ENCODE results near the gene STBD1.
A peak's percentile ranks its signal among the peaks of the same experiment; 100 is the strongest.

Gene STBD1

DNA sequence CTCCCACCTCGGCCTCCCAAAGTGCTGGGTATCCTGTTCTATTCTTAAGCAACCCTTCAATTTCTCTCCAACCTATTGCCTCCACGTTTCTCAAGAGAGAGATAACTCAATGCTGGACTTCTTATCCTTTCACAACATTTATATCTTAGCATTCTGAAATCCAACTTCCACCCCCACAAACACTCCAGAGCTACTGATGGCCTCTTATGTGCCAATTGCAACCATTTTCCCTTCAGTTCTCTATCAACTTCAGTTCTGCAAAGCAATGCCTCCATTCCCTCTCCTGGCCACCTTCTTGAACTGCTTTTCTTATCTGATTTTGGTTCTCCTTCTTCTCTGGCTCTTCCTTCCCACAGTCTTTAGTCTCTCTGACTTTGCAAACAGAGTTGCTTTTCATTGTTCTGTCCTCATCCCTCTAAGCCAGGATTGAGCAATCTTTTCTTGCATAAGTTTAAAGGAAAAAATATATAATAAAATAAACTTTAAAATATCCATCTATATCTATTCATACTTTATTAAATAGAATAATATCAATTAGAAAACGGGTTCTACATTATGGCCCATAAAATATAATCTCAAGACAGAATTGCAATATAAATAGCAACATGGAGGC lies 3.6 kb upstream of the STBD1 start:
- TF ChIP-seq, protein P1, sequence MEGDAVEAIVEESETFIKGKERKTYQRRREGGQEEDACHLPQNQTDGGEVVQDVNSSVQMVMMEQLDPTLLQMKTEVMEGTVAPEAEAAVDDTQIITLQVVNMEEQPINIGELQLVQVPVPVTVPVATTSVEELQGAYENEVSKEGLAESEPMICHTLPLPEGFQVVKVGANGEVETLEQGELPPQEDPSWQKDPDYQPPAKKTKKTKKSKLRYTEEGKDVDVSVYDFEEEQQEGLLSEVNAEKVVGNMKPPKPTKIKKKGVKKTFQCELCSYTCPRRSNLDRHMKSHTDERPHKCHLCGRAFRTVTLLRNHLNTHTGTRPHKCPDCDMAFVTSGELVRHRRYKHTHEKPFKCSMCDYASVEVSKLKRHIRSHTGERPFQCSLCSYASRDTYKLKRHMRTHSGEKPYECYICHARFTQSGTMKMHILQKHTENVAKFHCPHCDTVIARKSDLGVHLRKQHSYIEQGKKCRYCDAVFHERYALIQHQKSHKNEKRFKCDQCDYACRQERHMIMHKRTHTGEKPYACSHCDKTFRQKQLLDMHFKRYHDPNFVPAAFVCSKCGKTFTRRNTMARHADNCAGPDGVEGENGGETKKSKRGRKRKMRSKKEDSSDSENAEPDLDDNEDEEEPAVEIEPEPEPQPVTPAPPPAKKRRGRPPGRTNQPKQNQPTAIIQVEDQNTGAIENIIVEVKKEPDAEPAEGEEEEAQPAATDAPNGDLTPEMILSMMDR (conservative IDR thresholded peaks at IDR 0.05), result no peak
- H3K27ac ChIP-seq, result no peak overlapping the region

DNA sequence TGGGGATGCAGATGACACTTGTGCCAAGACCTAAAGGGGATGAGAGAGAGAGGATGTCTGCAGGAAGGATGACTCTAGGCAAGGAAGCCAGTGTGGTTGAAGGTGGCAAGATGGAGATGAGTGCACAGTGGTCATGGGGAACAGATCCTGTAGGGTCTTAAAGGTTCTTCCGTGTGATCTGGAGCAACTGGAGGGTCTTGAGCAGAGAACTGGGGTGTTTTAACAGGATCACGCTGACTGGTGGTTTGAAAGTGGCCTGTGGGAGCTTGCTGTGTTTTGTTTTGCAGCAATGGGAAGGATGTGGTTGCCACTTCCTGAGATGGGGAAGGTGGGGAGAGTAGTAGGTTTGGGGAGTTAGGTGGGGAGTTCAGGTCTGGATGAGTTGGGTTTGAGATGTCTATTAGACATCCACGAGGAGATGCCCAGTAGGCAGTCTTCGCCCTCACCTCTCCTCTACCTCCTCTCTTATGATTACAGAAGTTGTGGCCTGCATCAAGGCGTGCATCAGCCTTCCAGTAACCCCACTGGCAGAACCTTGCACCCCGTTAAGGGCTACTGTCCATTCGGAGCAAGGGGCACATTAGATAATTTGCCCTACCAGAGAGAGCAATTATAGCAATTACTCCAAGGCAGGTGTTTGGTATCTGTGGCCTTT lies 1.4 kb upstream of the STBD1 start:
- TF ChIP-seq, protein P1 (conservative IDR thresholded peaks at IDR 0.05), result no peak
- peak overlapping the region; percentile 93 for H3K27ac ChIP-seq

DNA sequence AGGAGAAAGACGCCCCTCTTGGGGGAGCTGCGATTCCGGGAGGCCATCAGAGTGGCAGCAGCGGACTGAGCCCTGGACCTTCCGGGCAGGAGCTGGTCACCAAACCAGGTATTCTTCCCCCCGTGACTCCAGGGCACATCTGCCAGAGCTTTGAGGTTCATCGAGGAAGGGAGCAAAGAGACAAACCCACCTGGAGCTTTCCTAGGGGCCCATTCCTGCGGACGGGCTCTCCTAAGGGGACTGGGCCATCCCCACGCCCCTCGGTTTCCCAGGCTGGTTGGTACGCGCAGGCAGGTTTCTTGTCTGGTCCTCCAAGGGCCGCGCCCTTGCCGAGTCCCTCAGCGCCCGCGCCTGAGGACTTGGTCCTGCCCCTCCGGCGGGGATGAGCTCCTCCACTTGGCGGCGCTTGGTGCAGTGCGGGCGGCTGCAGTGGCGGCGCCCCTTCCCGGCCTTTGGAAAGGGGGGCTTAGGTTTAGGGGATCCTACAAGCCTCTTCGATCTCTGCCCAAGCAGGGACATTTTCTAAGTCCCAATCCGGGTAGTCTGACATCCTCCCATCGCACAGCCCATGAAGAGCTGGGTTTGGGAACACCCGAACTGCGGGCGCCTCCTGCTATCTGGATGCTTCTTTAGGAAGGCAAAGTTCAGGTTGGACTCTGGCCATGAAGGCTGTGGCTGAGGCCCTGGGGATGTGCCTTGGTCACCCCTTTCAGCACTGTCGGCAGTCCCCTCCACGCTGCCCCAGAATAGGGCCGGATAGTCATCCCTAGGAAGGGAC lies 538 bp downstream of the STBD1 start:
- peak overlapping the region; percentile 93 for H3K27ac ChIP-seq

DNA sequence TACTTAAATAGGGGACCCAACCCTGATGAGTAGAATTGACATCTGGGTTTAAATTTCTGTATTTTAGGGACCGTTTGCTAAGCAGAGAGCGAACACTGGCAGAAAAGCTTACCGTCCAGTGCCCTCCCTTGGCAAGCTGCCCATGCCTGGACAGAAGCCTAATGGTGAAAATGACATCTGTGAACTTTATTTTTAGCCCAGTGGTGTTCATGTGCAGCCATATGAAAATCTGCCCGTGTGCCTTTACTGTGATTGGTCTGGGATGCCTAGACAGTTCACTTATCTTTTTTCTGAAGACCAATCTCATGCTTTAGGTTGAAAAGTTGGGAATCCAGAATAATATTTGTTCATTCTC lies 1.1 kb downstream of the STBD1 start:
- peak overlapping the region; percentile 93 for H3K27ac ChIP-seq

More for the DNA sequence above, 538 bp downstream of the STBD1 start:
- TF ChIP-seq, protein P1 (conservative IDR thresholded peaks at IDR 0.05), result peak; percentile 84

GRCh38 chr4:76308548-76308947 lies 2.0 kb downstream of the STBD1 start:
- TF ChIP-seq, protein P1 (conservative IDR thresholded peaks at IDR 0.05), result no peak
- no peak overlapping the region for H3K27ac ChIP-seq

More for the DNA sequence above, 1.1 kb downstream of the STBD1 start:
- TF ChIP-seq, protein P1 (conservative IDR thresholded peaks at IDR 0.05), result no peak

DNA sequence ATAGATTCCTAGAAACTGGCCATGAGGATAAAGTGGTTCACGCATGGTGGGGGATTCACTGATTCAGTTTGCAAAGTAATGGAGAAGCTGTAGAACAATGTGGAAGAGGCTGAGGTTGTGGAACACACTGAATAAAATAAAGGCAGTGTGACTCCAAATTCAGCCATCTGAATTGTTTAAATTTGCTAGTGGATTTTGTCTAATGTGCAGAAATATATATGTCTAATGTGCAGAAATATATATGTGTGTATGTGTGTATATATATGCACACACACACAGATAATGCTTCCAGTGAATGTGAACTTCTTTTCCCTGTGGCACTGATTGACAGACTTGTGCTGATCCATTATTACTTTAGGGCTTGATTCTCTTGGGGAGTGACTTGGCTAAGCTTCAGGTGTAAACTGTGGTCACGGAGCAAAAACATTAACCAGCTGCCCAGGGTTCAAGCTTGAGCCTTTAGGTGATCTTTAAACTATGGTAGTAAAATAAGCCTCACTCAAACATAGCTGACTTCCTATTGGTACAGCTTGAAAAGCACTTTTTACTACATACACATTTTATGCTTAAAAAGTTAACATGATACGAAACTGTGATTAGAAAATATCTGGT lies 3.5 kb downstream of the STBD1 start:
- TF ChIP-seq, protein P1 (conservative IDR thresholded peaks at IDR 0.05), result no peak
- no peak overlapping the region for H3K27ac ChIP-seq

DNA sequence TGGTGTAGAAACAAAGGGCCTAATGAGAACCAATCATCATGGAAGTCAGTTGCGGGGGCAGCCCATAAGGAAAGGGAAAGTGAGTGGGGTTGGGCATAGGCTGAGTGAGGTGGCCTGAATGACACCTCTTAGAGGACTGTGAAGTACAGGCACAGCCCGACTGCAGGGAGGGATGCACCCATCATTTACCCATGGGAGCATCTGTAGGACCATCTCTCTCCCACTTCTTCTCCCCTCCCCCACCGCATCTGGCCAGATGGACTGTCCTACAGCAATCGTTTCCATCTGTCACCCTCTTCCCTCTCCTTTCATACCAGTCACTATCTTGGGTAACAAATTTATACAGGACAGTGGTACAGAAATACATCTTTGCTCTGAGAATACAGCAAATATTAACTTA lies 4.2 kb downstream of the STBD1 start:
- TF ChIP-seq, protein P1 (conservative IDR thresholded peaks at IDR 0.05), result no peak
- no peak overlapping the region for H3K27ac ChIP-seq
